HG03575 (cell line): ENCODE results near the gene PTPRN2.
"Not testable (repeated sequence)": the region's sequence is repeated elsewhere in the genome, so short reads cannot be mapped to it uniquely, and the experiment has no call there.

Source experiments
- ATAC-seq: cut with Tn5 transposase; IDR thresholded peaks from one replicate; pipeline ENCODE4 v1.9.1; 2021; ENCODE audit not compliant: unreplicated experiment, insufficient number of reproducible peaks, low FRiP score; ENCODE audit errors: extremely low read depth

Gene PTPRN2

DNA sequence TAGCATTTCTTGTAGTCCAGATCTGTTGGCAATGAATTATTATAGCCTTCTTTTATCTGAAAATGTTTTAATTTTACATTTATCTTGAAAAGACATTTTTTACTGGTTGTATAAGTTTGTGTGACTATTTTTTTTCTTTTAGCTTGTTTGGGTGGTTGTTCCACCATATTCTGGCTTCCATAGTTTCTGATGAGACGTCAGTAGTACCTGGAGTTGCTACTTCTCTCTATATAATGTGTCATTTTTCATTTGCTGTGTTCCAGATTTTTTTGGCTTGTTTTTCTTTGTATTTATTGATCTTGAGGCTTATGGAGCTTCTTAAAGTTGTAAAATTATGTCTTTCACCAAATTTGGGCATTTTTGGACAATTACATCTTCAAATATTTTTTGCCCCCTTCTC, 1082.0 kb downstream of the PTPRN2 start:
- no peak for ATAC-seq

DNA sequence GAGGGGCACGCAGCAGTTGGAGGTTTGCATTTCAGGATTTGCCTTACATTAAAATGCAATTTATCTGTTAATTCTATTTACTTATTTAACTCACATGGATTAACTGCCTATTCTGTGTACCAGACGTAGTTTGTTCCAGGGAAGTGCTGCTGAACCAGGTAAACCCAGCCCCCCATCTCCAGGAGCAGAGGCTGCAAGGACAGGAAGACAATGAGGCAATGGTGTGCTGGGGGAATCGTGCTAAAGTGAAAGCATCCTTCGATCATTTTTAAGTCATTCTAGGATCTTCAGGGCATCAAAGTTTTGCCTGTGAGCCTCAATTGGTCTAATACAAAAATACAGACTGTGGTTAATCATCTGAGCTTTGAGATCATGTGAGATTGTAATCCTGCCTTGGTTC, 1084.4 kb downstream of the PTPRN2 start:
- ATAC-seq, result no peak

DNA sequence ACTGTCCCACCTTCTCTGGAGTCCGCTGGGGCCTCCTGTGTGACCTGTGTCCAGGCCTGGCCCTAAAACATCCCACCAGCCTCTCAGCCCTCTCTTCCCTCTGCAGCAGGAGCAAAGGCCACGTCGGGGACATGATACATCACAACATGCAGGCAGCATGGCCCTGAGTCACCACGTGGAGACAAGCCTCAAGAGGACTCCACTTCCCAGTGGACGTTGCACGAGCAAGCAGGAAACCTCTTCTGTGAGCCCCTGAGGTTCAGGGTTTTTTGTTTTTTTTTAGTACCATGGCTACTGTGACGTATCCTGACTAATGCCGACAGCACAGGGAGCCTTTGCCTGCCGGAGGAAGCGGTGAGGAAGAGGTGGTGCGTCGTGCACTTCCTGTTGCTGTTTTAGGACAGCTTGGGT, 1084.9 kb downstream of the PTPRN2 start:
- no peak for ATAC-seq

DNA sequence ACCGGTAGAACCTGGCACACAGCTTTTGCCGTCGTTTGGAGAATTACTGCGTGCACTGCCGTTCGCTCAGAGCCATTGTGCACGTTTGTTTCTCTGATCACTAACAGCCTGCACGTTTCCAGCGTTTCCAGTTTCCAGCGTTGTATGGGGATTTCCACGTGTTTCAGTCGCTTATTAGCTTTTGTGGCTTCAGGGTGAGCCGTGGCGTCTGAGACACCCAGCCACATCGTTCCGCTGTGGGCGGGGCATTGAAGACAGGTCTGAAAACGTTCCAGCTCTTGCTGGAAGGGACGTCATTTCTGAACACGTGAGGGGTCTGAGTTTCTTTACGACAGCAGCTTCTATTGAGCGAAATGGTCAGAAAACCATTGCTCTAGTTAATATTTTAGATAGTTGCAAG, 1086.0 kb downstream of the PTPRN2 start:
- no peak for ATAC-seq

DNA sequence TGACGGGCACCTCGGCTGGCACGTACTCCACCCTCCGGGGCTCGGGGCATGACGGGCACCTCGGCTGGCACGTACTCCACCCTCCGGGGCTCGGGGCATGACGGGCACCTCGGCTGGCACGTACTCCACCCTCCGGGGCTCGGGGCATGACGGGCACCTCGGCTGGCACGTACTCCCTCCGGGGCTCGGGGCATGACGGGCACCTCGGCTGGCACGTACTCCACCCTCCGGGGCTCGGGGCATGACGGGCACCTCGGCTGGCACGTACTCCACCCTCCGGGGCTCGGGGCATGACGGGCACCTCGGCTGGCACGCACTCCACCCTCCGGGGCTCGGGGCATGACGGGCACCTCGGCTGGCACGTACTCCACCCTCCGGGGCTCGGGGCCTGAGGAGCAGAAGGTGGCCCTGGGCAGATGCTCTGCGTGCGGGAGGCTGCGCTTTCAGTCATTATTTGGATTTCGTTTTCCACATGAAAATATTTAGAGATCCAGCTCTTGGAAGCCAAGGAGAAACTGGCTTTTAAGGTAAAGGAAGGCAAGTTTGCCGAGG, 1086.6 kb downstream of the PTPRN2 start:
- ATAC-seq, result not testable (repeated sequence)

DNA sequence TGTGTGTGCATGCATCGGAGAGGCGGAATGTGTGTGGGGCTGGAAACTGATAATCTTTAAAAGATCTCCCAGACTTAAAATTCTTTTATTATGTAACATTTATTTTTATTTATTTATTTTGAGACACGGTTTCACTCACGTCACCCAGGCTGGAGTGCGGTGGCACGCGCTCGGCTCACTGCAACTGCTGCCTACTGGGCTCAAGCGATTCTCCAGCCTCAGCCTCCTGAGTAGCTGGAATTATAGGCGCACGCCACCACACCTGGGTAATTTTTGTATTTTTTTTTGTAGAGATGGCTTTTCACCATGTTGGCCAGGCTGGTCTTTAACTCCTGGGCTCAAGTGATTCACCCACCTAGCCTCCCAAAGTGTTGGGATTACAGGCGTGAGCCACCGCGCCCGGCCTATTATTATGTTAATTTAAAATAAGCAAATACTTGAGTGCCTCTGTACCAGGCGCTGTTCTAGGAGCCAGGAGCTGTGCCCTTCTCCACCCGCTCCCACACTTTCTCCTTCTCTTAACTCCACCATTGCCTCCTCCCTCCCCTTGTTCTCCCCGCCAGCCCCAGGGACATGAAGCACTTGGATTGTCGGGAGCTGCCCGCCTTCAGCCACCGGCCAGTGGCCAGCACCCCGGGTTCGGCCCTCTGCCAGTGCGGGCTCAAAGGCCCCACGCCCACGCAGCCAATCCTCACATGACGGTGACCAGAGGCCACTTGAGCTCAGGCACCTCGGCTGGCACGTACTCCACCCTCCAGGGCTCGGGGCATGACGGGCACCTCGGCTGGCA, 1087.3 kb downstream of the PTPRN2 start:
- no peak for ATAC-seq

DNA sequence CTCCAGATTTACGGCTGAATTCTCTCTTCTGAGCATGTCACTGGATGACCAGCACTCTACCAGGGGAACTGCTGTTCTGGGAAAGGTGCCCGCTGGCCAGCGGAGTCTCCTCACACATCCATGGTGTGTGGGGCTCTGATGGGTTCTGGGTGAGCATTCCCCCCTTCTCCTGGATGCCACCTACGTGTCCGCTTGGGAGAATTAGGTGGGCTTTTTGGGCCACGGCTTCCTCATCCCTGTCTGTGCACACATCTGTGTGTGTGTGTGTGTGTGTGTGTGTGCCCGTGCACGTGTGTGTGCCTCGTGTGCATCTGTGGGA, 1087.8 kb downstream of the PTPRN2 start:
- no peak for ATAC-seq

DNA sequence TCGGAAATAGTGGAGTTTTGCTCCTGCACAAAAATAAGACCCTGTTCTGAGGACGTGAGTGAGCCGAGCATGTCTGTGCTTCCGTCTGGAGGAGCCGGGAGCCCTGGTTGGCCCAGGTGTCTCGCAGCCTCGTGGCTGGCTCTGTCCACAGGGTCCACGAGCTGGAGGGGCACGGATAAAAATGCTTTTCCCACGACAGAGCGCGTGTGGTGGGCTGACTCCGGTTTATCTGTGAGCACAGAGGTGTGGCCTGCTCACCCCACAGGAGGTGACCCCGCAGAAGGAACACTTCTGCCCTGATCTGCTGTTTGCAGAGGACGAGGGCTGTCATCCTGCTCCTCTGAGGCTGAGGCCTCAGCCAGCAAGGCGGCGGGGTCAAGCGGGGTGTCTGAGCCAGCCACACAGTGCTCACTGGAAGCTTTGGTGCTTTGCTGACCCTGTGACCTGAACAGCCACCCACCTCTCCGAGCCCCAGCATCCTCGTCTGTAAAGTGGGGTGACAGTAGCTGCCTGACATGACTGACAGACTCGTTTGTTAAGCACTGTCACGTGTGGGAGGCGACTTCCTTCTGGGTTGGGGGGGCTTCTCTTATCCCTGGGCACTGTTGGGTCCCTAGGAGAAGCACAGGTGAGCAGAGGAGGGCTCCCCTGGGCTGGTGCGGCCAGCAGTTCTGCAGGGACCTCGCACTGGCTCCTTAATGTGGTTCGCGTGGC, 1088.3 kb downstream of the PTPRN2 start:
- ATAC-seq, result no peak

DNA sequence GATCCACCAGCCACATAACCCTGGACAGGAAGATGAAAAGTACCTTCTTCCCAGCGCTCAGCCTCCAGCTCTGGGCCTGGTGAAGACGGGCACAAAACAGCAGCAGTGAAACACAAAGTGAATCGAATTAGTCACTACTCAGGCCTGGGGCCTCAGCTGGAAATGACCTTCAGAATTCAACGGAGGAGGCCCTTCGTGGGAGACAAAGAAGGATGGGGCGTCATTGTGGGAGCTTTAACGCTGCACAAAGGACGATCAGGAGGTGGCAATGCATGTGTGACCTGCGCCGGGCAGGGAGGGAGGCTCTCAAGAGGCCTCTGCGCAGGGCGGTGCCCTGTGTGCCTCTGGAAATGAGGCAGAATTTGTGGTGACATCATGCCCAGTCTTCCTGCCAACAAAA, 1089.0 kb downstream of the PTPRN2 start:
- no peak for ATAC-seq

DNA sequence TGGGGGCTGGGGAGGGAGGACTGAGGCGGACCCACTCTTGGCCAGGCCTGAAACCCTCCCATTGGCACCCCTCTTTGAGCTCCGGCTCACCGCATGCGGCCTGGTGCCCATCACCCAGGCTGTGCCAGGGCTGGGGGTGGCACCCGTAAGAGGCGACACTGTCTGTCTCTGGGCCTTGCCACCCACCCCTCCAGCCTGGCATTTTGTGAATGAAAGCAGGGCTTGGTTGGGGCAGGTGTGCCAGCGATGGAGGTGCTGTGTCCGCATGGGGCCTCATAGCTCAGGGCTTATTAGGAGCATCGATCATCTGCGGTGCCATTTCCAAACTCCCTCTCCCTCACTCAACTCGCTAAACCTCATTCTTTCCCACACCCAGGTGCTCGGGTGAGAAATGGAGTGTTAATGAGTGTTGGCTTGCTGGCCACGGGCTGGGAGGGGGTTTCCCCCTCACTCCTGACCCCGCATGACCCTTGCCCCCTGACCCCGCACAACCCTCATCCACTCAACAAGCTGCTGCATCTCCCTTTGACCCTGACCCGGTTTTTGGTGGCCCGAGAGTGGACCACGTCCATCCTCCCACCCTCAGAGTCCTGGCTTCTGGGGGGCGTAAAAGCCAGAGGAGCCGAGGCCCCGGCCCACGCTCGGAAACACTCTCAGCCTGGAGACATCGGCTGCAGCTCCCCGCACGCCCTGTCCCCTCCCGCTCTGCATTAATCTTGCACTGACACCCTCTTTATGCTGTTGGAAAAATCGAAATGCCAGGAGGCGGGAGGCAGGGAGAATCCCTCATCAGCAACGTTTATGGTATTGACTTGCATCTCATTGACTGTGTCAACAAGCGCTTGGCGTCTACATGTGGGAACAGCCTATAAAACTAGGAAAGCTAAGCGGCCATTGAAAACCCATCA, 1089.6 kb downstream of the PTPRN2 start:
- no peak for ATAC-seq

DNA sequence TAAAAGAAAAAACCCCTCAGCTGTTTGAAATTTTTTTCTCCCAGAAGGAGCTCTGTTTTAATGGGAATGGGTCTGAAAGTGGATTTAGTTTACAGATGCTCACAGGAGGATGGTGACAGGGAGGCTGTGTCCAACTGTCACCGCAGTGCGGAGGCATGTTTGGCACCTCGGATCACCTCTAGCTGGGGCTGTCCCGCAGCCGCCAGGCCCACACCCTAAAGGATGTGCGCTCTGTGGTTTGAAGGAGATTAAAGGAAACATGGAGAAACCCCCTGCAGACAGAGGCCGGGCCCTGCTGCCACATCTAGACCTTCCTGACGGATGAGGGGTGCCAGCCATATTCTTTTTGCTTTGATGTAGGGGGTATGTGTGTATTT, 1090.3 kb downstream of the PTPRN2 start:
- ATAC-seq, result no peak

DNA sequence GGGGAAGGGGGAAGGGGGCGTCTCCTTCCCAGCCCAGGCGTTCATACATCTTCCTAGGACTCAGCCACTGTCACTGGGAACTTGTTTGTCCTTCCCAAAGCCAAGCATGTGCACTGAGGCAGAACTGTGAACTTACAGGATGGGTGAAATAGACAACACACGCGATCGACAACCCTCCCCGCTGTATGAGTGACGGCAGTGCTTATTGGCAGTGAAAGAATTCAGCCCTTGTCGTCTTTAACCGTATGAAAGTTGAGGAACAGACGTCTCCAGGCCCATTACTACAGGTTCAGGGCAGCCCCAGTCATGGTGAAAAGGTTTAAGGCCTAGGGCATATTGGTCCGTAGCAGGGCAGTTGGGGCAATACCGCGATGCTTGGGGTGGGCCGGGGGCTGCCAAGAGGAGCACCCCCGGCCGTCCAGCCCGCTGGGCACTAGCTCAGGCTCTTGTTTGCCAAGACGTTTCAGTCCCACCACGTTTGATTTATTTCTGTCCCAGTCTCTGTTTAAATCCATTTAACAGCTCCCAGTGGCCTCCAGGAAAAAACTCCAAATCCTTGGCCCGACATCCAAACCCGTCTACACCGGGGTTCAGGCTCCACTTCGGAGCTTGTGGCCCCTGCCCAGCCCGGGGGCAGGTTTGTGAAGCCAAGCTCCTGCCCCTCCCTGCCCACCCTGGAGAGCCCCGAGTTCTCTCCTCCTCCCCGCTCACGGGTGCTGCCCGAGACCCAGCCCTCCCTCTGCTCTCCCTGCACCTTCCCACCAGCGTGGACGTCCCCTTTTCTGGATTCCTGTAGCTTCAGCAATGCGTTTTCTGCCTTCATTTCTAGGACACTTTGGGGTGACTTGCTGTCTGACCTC, 1091.0 kb downstream of the PTPRN2 start:
- no peak for ATAC-seq

DNA sequence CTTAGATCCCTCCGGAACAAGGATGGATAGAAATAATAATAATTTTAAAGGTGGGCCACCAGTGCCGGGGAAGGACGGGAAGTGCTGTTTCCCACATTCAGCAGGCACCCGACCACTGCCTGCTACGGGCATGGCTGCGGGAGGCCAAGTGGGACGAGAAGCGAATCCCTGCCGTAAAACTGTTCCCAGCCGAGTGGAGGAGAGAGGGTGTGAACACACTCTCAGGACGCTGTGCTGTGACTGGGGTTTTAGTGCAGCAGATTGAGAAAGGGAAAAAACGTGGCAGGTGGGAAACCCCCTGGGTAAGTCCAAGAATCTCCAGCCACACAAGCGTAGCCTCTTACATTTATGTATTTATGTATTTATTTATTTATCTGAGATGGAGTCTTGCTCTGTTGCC, 1092.0 kb downstream of the PTPRN2 start:
- no peak for ATAC-seq

DNA sequence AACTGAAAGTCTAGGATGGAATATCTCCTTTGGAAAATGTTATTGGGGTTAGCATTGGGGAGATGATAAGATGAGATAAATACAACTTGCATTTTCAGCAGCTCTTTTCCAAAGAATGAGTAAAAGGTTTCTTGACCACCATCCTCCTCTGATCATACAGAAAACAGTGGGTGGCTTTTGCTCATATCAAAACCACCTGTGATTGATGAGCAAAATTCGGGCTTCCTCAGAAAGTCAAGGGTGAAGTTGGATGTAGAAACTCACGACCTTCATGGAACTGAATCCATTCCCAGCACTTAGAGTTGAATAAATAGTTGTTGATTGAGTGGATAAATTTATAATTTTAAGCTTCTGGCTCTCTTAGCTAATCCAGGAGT, 1092.5 kb downstream of the PTPRN2 start:
- no peak for ATAC-seq

DNA sequence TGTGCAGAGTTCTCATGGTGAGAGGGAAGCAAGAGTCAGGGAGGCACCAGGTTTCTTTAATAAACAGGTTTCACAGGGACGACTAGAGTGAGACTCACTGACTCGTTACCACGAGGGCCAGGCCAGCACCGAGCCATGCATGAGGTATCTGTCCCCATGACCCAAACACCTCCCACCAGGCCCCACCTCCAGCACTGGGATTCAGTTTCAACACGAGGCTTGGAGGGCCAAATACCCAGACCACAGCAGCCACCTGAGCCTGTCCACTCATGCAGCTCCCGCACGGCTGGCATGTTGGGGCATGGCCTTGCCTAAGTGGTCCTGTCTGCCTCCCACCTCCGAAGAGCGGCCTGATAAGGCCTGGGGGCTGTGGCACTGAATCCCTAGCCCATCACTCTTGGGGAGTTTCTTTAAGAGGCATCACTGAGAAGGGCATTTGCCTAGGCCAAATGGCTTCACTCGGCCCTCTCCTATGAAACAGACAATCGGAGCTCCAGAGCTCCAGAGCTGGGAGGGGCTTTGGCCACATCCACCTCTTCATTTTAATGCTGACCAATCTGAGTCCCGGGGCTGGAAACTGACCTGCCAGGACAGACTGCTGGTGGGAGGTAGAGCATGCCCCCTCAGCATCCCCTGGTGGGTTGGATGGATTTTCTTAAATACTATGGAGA, 1093.0 kb downstream of the PTPRN2 start:
- ATAC-seq, result no peak

DNA sequence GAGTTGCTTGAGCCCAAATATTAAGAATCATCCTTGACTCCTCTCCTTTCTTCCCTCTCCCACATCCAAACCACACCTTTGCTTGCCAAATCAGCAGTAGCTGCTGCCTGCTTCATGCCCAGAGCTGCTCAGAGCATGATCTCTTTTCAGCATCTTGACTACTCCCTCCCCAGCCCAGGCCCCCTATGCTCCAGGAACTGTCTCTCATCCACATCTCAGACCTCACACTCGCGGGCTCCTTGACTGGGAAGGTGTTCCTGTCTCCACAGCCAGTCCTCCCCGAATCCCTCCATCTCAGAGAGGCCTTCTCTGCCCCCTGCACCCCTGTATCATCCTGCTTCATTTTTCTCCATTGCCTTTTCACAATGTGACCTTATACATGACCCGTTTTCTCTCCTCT, 1093.8 kb downstream of the PTPRN2 start:
- ATAC-seq, result no peak

DNA sequence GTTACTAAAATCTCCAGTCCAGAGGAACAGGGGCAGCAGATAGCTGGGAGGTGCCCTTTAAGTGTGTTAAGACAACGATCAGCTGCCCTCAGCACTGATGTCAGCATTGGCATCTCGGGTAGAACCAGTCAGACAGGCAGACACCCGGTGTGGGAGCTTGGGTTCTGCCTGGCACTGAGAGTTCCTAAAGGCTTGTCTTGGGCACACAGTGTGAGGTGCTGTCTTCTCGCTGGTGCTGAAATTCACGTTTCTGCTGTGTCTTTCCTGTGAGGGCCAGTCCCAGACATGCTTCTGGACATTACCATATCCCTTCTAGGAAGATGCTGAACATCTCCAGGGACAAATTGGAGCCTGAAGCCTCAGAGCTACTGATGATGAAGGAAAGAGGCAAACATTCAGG, 1094.6 kb downstream of the PTPRN2 start:
- ATAC-seq, result no peak

DNA sequence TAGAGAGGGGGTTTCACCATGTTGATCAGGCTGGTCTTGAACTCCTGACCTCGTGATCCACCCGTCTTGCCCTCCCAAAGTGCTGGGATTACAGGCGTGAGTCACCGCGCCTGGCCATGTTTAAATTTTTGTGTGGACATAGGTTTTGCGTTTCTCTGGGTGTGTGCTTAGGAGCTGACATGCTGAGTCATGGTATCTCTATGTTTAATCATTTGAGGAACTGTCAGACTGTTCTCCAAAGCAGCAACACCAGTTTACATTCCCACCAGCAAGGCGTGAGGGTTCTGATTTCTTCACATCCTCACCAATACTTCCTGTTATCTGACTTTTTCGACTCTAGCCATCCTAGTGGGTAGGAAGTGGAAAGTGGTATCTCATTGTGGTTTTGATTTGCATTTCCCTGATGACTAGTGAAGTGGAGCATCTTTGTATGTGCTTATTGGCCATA, 1097.1 kb downstream of the PTPRN2 start:
- ATAC-seq, result no peak
